ENCODE results near the gene ADAM33.

Gene ADAM33

DNA sequence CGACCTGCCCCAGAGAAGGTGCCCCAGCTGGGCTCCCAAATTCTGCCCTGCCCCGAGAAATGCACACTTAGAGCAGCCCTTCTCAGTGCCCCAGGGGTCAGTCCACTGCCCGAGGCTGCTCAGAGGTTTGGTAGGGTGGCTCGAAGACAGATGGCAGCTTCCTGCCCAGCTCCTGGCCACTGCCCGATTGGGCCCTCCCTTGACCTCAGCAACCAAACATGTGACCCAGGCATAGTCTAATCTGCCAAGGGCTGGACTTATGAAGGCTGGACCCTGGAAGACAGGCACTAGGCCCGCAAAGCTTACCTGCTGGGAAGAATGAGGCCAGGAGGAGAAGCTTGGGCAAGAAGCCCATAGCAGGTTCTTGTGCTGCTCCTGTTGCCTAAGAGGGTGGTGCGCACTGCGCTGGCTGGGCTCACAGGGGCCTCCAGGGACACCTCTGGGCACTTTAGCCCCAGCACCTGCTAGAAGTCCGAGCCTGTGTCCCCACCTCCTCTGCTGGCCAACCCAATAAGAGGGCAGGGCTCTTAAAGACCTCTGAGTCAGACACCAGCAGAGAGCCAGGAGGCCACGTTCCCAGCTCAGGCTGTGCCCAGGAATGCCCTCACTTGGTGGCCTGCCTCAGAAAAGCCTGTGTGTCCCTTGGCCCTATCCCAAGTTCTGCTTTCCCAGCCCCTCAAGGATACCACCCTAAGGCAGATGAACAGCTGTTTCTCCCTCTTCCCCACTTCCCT is 25.1 kb upstream of the ADAM33 start:
- DNase-seq (ENCODE audit: low read depth), result no peak

DNA sequence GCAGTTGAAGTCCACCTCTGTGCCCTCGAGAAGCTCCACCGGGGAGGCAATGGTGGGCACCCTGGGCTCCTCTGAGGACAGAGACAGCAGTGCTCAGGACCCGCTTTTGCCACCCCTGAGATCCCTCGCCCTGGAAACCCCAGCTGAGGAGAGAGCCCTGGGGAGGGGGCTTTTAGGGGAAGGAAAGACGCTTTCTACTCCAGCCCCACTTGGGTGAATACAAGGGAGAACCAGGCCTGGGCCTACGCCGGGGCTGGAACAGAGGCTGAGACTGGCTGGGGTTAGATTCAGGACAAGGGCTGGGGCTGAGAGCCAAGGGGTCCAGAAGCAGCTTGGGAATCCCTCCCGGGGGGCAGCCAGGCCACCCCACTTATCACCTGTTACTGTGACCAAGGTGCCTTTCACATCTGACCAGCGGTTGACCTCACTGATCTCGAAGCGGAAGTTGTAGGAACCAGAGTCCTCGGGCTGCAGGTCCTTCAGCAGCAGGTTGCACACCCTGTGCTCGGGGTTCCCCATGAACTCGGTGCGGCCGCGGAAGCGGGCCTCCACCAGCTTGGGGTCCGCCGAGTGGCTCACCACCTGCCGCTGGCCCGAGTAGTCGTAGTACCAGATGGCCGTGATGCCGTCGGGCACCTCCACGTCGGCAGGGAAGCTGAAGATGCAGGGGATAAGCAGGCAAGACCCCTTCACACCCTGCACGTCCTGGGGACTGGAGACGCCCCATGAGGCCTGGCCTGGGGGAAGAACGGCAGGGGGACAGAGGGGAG is 24.3 kb upstream of the ADAM33 start:
- no peak for DNase-seq (ENCODE audit: low read depth)

DNA sequence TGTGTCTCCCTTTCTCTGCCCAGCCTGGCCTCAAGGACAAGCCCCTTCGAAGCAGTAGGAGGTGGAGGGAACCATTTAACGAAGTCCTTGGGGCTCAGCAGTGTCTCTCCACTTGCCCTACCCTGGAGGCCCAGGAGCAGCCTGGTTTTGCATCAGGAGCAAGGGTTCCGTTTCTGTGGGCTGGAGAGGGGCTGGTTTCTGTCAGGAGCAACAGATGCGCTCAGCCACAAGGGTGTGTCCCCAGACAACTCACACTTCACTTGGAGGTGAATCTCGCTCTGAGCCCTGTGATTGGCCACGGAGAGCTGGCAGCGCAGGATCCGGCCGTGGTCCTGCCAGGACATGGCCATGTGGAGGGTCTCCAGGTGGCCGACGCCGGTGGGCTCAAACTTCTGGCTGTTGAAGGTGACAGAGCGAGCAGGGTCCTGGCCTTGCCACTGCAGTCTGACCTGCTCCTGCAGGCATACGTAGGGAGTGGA is 23.7 kb upstream of the ADAM33 start:
- DNase-seq (ENCODE audit: low read depth), result no peak

DNA sequence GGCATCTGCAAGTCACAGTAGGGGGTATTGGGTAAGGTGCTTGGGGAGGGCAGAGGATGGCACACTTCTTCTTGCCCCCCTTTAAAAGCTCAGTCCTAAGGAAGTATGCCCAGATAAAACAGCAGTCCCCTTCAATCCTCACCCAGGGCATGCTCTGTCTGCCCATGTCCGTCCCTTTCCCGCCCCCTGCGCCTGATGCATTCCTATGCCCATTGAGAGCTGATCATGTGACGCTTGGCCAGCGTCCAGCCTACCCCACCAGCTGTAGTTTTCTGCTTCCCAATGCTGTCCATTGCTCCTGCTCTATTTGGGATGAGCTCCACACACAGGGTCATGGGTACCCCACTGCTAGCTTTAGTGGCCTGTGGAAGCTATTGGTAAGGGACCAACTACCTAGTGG is 22.3 kb upstream of the ADAM33 start:
- no peak for DNase-seq (ENCODE audit: low read depth)

DNA sequence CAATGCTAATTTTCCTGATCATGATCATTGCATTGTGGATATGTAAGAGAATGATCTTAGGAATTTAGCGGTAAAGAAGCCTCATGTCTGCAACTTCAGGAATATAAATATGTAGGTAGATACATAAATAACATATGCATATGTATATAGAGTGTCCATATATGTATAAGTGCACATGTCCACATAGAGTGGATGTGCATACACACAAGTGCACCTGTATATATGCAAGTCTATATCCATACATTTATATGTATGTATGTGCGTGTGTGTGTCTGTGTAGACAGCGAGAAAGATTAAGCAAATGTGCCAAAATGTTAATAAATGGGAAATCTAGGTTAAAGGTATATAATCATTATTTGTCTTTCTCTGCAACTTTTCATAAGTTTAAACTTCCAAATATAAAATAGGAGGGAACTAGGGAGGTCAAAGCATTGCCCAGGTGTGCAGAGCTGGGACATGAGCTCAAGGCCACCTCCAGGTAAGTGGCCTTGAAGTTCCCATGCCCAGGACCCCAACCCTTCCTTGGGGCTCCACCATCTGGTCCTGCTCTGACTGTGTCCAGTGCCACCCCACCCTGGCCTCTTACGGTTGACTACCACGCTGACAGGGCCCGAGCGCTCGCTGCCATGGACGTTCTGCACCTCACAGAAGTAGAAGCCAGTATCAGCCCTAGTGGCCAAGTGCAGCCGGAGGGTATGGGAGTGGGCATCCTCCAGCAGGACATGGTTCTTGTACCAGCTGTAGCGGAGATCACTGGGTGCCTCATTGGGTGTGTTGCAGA is 21.0 kb upstream of the ADAM33 start:
- DNase-seq (ENCODE audit: low read depth), result no peak

DNA sequence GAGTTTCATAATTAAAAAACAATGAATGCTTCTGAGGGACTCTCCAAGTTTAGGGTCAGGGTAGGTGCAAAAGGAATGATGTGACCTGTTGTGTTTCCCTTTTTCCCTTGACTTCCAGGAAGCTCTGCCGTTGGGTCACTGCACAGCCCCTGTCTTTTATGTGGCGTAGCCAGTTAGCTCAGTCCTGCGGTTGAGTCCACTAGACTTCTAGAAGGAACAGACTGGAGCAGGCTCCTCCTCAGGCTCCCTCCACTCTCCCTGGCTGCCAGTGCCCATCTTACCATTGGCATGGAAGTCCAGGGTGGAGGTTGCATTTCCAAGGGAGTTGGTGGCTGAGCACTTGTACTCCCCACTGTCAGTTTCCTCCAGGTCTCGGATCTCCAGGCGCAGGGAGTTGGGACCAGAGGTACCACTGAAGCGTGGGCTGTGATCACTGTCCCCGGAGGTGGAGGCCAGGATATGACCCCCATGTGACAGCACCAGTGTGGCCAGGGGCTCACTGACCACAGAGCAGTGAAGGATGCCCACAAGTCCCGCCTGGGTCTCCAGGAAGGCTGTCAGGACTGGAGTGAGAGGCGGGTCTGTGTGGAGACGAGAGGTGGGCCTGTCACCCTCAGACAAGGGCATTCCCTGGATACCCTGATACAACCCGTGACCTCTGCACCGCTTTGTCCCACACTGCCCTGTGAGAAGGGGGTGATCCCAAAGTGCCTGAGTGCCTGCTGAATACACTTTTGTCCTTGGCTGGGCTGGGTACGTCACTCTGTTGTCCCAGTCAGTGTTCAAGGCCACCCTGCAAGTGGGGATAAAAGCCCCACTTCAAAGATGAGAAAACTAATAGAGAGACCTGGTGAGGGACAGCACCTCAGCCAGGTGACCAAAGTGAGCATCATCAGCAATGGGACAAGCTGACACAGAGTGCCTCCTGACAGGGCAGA is 19.5 kb upstream of the ADAM33 start:
- no peak for DNase-seq (ENCODE audit: low read depth)

DNA sequence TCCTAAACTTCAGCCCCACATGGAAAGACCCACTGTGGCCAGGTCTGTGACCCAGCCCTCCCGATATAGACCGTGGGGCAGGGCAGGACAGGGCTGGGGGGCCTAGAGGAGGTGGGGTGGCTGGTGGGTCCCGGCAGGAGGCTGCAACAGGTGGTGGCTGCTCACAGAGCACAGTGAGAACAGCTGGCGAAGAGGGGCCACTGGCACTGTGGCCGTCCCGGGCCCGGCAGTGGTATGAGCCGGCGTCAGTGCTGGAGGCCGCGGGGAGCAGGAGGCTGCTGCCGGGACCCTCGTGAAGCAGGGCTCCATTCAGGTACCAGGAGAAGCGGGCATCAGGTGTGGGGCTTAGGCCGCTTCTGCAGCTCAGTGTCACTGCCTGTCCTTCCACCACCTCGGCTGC is 17.2 kb upstream of the ADAM33 start:
- DNase-seq (ENCODE audit: low read depth), result no peak

DNA sequence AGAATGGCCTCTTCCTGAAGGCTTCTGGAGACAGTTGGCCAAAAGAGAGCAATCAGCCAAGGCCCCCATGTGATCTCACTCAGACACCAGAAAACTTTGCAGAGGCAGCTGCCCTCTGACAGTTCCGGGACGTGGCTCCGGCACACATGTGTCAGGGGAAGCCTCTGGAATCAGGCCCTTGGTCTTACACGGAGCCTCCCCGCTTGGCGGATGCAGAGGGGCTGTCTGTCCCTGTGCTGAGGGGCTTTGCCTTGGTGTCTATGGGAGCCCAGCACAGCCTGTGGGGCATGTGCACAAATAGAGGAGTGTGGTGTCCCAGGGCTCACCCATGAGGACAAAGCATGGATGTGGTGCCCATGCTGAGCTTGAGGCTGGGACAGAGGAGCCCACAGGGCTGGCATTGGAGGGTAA is 16.8 kb upstream of the ADAM33 start:
- DNase-seq (ENCODE audit: low read depth), result no peak

DNA sequence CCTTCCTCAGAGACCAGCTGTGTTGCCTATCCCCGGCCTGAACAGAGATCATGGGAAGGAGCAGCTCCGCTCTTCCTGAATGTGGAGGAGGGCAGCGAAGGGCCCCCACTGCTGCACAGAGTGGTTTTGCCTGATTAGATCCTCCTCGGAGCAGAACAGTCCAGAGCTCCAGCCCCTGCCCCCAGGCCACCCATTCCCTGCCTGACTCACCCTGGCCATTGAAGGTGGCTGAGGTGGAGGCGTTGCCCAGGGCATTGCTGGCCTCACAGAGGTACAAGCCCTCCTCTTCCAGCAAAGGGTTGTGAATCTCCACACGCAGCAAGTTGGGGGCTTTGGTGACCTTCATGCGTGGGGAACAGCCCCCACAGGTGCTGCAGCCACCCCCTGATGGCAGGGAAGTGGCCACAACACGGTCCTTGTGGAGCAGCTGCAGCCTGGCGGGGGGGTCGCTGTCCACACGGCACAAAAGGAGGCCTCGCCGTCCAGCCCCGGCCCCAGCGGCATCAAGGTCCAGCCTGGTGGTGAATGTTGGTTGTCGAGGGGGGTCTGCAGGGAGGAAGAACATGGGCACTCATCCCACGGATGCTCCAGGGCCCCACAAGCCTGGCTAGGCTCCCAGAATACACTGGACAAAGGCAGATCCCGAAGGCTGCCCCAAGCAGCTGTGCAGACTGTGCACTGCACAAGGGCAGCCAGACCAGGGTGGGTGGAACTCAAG is 15.9 kb upstream of the ADAM33 start:
- no peak for DNase-seq (ENCODE audit: low read depth)

DNA sequence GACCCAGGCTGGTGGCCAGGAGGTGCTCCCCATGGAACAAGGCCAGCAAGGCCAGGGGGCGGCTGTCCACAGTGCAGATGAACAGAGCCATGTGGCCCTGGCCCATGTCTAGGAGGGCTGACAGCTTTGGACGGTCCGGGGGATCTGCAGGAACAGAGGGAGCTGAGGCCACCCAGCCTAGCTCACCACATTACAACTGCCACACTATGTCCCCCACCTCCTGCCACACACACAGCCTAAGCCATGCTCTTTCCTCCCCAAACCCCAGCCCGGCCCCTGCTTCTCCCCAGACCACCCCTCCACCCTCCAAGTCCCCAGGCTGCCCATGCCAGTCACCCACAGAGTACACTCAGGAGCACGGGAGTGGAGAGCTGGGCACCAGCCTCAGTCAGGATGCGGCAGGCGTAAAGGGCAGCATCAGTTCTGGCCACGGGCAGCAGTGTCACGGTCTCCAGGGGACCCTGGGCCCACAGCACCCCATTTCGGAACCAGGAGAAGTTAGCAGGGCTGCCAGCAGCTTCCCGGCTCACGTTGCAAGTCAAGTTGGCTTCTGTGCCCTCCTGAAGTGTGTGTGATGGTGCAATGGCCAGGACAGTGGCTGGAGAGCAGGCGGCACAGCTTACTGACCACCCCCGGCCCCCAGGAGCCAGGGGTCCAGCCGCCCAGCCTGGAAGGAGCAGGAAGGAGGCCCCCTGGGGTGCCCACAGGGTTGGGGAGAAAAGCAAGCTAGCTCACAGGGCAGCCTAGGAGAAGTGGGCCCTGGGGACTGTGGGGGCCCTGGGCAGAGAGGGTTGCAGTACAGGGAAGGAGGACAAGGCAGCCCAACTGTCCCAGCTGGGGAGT is 15.2 kb upstream of the ADAM33 start:
- no peak for DNase-seq (ENCODE audit: low read depth)

DNA sequence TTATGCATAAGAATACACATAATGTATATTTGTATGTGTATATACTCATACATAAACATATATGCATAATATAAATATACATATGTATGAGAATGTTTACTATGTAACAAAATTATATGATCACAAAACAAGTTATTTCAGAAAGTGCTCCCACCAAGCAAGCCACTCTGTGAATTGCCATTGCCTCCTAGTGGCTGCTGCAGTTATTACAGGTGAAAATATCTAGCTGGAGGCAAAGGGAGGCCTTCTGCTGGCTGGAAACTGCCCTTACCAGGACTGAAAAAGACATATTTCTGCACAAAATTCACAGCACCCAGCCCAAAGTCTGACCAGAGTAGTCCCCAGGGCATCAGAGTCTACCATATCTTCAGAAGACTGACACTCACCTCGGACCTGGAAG is 14.4 kb upstream of the ADAM33 start:
- no peak for DNase-seq (ENCODE audit: low read depth)

DNA sequence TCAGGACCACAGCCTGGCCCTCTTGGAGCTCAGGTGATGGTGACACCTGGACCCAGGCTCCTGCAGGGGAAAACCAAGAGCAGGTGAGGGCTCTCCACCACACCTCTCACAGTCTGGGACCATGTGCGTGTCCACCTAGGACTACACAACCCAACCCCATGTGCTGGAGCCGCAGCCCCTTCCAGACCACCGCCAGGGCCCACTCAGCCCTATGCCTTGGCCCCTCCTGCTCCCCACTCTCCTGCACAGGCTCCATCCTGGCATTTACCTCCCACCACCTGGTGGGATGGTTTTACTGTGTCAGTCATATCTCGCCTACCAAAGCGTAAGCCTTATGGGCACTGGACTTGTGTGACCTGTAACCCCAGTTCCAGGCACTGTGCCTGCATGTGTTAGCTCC is 13.1 kb upstream of the ADAM33 start:
- no peak for DNase-seq (ENCODE audit: low read depth)

DNA sequence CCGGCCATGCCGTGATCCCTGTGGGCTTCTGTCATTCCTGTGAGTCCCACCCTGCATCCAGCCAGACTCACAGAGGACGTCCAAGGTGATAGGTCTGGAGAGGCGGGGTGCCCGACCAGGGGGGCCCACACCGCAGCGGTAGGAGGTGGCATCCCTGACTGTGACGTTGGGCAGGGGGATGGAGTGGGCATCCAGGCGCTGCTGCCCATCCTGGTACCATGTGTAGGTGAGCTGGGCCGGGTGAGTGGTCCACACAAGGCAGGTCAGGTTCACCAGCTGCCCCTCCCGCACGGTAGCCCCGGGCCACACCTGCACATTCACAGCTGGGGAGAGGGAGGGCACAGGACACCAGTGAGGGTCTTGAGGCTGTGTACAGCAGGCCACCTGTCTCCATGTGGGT is 11.6 kb upstream of the ADAM33 start:
- DNase-seq (ENCODE audit: low read depth), result no peak

DNA sequence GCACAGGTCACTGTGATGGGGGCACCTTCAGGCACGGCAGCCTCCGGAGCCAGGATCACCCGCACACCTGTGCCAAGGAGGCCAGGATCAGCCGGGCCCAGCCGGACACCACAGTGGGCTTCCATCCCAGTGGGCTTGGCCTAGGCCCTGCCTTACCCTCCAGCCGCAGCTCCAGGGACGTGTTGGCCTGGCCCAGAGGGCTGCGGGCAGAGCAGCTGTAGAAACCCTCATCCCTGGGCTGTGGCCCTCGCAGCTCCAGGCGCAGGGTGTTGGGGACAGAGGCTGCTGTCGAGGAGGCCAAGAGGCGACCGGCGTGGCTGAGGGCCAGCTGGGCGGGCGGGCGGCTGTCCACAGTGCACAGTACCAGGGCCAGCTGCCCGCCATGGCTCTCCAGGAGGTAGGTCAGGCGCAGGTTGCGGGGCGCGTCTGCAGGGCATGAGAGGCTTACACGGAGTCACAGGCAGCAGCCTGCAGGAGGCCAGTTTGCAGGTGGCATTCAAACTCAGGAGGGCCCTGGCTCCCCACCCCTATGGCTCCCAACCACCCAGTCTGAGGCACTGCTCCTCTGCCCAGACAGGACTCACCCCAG is 11.0 kb upstream of the ADAM33 start:
- DNase-seq (ENCODE audit: low read depth), result no peak

DNA sequence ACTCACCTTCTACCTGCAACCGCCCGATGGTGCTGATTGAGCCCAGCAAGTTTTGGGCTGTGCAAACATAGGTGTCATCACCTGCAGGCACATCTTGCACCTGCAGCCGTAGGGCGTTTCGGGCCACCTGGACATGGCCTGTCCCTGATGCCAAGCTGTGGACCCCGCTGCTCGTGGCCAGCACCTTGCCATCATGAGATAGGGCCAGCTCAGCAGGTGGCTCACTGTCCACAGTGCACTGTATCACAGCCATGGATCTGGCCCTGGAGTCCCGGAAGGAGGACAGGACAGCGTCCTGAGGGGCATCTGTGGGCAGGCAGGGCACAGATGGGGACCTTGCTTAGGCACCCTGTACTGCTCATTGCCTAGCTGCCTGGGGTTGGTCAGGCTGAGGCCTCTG is 10.1 kb upstream of the ADAM33 start:
- no peak for DNase-seq (ENCODE audit: low read depth)

DNA sequence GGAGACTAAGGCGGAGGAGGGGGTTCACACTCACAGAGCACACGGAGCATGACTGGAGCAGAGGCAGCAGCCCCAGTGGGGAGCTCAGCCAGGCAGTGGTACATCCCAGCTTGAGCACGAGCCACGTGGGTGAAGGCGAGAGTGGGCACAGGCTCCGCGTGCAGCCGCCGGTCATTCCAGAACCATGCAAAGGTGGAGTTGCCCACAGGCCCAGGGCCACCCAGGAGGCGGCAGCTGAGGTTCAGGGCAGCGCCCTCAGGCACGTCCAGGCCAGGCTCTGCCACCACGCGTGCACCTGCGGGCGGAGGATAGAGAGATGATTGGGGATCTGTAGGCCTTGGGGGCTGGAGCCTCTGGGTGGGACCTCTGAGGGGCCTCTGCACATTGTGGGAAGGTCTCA is 9.5 kb upstream of the ADAM33 start:
- DNase-seq (ENCODE audit: low read depth), result no peak

DNA sequence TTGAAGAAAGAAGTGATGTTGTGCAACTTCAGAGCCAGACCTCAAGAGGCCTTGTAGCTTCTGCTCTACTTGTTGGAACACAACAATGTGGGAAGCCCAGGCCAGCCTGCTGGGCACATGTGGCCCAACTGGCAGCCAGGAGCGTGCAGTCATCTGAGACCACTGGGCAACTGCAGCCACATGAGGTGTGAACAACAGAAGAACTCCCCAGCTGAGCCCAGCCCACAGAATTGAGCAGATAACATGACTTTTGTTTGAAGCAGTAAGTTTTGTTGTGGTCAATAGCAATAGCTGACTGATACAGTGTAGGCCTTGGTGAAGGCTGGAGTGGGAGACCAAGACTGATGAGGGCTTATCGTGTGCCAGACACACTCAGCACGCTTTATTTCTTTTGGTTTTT is 8.6 kb upstream of the ADAM33 start:
- no peak for DNase-seq (ENCODE audit: low read depth)

DNA sequence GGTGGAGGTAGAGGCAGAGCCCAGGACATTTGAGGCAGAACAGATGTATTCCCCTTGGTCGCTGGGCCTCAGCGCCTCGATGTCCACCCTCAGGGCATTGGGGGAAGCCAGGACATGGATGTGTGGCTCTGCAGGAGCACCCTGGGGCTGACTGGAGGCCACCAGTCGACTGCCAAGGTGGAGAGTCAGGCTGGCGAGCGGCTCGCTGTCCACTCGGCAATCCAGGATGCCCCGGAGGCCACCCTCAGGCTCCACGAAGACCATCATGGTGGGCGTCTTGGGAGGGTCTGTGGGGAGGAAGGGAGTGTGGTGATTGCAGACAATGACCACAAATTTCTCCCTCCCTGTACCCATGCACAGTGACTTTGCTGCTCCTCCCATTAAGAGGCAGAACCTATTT is 8.2 kb upstream of the ADAM33 start:
- DNase-seq (ENCODE audit: low read depth), result no peak

DNA sequence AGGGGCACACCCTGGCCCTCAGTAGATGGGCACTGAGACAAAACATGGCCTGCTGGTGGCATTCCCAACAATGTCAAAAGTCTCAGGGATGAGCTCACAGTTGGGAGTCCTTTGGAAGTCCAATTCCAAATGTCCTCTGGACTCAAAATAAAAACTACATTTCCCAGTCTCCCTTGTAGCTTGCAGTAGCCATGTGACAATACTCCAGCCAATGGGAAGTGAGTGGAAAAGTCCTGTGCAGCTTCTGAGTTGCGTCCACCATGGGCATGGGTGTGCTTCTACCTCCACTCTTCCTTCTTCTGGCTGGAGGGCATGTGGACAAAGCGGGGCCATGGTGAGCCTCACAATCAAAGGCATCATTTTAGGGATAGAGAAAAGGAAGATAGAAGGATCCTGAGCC is 5.8 kb upstream of the ADAM33 start:
- DNase-seq (ENCODE audit: low read depth), result no peak

DNA sequence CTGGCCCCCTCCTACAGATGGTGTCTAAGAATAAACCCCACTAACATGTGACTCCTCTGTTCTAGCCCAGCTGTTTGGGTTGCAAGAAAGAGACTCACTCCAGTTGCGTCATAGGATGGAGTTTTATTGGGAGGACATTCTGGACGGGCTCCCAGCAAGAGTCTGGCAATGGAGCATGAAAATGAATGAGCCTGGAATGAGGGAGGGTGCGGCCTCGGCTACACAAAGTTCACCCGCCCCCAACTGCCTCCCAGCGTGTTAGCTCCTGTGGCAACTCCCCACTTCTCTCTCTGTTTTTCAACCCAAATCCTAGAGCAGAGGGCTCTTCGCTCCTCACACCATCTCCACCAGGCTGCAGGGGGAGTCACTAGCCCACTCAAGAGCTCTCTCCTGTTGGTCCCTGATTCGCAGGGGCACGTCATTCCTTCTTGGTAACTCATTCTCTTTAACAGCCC is 5.1 kb upstream of the ADAM33 start:
- no peak for DNase-seq (ENCODE audit: low read depth)
